ENCODE data around the gene TRIM2.

GRCh38 chr4:153245775-153246174, 41.5 kb downstream of the TRIM2 start:
- TF ChIP-seq POLR2A (IDR thresholded peaks at IDR 0.05) = no peak
- no peak for TF ChIP-seq CTCF (IDR thresholded peaks at IDR 0.05)
